Measurements from ENCODE around the gene P2RY6. TPM values are rescaled to one million over a fixed set of nuclear protein-coding genes. Genes with fewer than 3 reads are reported as not detected.

The P2RY6 gene
- total RNA-seq, 2 experiments from 2014 or later, result not detected

DNA sequence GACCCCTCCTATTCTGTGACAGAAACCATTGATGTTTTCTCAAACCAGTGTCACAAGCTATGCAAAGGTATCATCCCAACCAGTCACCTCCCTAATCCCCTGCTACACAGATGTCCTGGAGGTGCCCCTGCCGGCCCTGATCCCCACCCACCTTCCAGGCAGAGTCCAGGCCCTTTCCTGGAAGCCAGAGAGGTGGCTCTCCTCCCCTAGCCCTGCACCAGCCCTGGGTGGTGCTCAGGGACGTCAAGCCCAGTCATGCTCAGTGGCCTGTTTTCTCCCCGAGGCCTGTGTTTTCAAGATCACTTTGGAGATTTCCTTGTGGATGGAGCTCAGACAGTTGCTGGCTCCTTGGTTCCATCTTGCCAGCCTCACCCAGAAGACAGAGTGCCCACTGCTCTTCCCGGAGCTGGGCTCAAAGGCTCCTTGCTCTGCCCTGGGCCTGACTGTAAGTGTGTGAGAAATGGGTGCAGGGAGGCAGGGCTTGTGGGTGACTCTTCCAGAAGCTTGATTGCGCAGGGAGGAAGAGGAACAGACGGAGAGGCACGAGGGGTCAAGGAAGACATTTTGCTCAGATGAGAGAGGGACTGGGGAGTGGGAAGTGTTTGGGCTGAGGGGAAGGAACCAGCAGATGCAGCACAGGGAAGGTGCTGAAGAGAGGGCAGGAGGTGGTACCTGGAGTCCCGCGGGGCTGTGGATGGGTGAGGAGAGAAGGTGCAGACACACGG is 11.3 kb downstream of the P2RY6 start:
- ATAC-seq (no peak), DNase-seq (no peak)
- Mint-ChIP-seq H3K27ac (no peak overlapping the region), H3K9me3 (ENCODE audit: low read depth) (no peaks in the 10 kb centered on the region), H3K36me3 (no peaks in the 10 kb centered on the region), H3K27me3 (peaks cover 7% of the 10 kb centered on the region), H3K4me3 (no peak overlapping the region), H3K4me1 (peaks cover 41% of the 10 kb centered on the region)
- CTCF ChIA-PET, result interaction anchor here (1.0 to 2.4 kb wide), 6 partner anchors 9 to 378 kb away, joined by 3 to 6 read pairs (median 4); no protein-coding TSS in a partner anchor

DNA sequence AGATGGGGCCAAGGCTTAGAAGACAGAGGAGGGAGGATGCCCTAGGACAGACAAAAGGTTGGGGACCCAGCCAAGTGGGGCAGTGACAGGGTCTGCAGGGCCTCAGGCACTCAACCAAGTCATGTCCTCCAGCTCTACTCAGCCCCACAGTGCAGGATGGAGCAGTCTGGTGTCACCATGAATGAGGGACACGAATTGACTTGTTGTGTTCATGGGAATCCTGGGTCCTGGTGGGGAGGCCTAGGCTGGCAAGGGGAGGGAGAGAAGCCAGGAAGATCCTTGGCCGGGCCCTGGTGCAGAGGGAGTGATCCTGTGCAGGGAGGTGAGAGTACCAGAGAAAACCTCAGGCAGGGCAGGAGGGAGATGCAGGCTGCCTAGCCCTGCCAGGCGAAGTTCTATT is 12.0 kb downstream of the P2RY6 start:
- H3K36me3 Mint-ChIP-seq, result no peaks in the 10 kb centered on the region
- CTCF ChIA-PET, result interaction anchor here (1.0 to 2.4 kb wide), 3 partner anchors 11 to 70 kb away, joined by 3 to 6 read pairs (median 3); no protein-coding TSS in a partner anchor
- H3K4me1 Mint-ChIP-seq, result peaks cover 48% of the 10 kb centered on the region
- H3K4me3 Mint-ChIP-seq, result no peak overlapping the region
- no peak for ATAC-seq
- H3K27me3 Mint-ChIP-seq, result peaks cover 4% of the 10 kb centered on the region
- H3K27ac Mint-ChIP-seq, result no peak overlapping the region
- H3K9me3 Mint-ChIP-seq (ENCODE audit: low read depth), result no peaks in the 10 kb centered on the region
- no peak for DNase-seq

DNA sequence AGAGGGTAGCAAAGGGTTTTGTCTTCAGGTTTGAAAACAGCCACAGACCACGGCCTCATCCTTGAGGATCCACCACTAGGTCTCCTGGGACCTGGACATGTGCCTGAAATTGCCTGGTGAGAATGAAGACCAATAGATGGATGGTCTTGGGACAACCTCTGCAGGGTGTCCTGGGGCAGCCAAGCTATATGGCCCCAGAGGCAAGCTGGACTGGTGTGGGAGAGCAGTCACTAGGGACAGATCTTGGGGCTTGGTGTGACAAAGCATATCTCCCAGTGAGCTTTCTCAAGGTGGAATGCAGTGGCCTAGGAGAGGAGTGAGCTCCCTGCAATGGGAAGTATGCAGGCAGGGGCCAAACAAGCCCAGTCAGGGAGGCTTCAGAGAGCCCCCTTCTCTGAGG is 13.6 kb downstream of the P2RY6 start:
- Mint-ChIP-seq H3K27me3 (peaks cover 4% of the 10 kb centered on the region), H3K27ac (no peak overlapping the region), H3K9me3 (ENCODE audit: low read depth) (no peaks in the 10 kb centered on the region), H3K4me3 (no peak overlapping the region), H3K4me1 (peaks cover 51% of the 10 kb centered on the region), H3K36me3 (no peaks in the 10 kb centered on the region)
- DNase-seq (no peak), ATAC-seq (no peak)
- CTCF ChIA-PET, result interaction anchor here (0.7 to 1.6 kb wide), 4 partner anchors 10 to 50 kb away, joined by 3 to 5 read pairs (median 3); no protein-coding TSS in a partner anchor

DNA sequence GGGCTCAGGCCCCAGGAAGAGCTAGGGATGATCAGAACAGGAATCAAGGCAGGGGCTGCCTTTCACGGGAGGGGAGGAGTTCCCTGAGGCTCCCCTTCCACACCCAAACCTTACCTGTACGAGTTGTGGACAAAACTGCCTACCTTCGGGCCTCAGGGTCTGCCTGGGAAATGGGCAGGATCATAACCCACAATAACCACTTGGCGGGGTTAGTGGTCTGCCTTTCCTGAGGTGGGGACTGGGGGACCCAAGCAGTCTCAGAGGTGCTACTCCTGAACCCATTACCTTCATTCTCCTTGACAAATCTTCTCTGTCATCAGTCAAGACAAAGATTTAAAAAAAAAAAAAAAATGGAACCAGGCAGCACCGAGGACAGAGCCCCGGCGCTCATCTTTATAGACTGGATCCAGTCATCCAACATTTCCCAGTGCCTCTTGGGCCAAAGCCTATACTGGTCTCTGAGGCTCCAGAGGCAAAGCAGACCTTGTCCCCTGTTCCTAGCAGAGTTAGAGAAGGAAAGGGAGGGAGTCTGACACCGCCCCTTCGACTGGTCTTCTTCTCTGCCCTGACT is 14.2 kb downstream of the P2RY6 start:
- CTCF ChIA-PET, result interaction anchor here (0.7 to 5.7 kb wide), 6 partner anchors 9 to 100 kb away, joined by 3 to 60 read pairs (median 4); no protein-coding TSS in a partner anchor
- Mint-ChIP-seq H3K27me3 (peaks cover 4% of the 10 kb centered on the region), H3K27ac (no peak overlapping the region), H3K4me1 (peaks cover 45% of the 10 kb centered on the region), H3K36me3 (no peaks in the 10 kb centered on the region), H3K4me3 (no peak overlapping the region), H3K9me3 (ENCODE audit: low read depth) (no peaks in the 10 kb centered on the region)
- ATAC-seq, result no peak
- no peak for DNase-seq

DNA sequence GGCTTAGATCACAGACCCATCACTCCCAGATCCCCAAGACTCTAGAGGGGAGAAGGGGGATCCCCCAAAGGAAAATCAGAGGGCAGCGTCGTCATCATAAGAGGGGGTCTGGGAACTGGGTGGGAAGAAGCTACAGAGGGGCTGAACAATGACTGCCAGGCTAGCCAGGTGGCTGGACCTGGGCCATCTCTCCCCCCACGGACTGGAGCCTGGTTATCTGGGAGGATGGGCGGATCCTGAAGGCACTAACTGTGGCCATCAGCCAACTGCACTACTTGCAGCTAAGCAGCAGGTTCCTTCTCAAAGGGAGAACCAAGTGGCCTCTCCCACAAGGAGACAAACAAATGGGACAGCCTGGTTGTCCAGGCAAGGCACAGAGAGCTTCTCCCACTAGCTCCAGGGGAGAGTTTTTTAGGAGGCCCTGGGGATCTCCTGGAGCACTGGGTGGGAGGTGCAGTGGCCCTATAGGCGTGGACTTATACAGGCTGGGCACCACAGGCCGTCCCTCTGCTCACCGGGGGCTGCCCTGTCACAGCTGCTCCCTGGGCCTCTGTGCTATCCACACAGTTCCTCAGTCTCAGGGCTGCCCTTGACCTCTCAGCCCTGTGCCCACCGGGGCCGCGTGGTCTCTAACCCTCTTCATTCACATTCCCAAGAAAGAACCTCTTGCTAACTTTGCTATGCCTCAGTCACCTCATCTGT is 15.4 kb downstream of the P2RY6 start:
- DNase-seq, result no peak
- peaks cover 32% of the 10 kb centered on the region for H3K4me1 Mint-ChIP-seq
- no peak for ATAC-seq
- H3K36me3 Mint-ChIP-seq, result no peaks in the 10 kb centered on the region
- H3K9me3 Mint-ChIP-seq (ENCODE audit: low read depth), result no peaks in the 10 kb centered on the region
- CTCF ChIA-PET, result interaction anchor here (0.8 to 5.7 kb wide), 8 partner anchors 8 to 102 kb away, joined by 3 to 60 read pairs (median 12); no protein-coding TSS in a partner anchor
- H3K27ac Mint-ChIP-seq, result no peak overlapping the region
- no peak overlapping the region for H3K4me3 Mint-ChIP-seq
- H3K27me3 Mint-ChIP-seq, result peaks cover 4% of the 10 kb centered on the region

DNA sequence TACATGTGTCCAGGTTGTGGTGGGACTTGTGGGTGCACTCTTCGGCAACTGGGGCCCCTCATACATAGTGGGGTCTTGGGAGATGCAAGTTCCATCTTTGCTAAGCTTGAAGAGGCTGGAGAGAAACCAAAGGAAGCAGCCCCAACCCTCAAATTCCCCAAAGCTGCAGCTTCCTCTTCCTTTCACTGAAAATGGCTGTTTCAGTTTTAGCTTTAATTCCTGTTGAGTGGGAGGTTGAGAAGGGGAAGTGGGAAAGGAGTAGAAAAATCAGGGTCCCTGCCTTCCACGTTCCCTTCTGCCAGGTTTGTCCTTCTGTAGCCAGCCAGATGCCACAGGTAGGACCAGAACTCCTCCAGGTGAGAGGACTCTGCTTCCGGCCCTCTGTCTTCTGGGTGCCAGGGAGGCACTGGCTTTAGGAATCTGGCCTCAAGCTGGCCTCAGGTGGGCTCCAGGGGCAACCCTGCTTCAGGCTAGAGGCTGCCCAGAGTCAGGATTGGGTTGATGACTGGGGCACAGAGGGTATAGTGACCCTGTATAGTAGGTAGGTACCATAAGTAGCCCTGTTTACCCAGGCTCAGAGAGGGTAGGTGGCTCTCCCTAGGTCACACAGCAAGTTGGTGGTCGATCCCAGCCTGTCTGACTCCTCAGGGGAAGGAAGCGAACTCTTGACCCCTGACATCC is 16.2 kb downstream of the P2RY6 start:
- H3K4me3 Mint-ChIP-seq, result no peak overlapping the region

DNA sequence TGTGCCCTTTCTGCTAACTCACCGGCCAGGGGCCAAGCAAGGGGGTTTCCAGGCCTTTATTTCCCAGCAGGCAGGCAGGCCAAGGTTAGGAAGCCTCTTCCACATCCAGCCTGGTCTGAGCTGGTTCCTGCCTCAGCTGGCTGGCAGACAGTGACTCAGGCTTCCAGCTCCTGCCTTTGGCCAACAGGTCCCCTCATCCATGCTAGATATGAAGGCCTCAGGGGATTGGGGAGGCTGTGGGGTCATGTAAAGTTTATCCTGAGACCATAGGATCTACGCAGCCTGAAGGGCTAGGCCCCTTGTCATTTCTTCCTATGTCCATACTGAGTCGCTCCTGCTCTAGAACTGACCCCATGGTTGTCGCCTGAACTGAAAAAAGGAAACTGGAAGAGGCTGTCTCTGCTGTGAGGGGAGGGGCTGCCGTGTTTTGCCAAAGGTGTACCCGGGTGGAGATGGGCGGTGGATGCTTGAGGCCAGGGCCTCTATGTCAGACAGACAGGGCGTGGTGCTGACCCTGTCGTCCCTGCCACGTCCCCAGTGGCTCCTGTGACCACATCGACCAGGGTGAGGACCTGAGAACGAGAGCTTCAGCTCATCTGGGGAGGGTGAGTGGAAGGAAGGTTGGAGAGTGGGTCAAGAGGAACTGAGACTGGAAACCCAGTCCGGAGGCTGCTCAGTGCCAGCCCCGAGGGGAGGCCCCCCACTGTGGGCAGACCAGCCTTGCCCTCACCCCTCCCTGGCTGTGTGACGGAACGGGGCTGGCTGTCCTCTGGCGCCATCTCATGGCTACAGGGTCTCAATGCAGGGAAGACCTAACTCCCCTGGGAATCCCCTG is 17.0 kb downstream of the P2RY6 start:
- Mint-ChIP-seq H3K27me3 (peaks cover 4% of the 10 kb centered on the region), H3K36me3 (no peaks in the 10 kb centered on the region), H3K27ac (no peak overlapping the region), H3K4me1 (peaks cover 29% of the 10 kb centered on the region), H3K9me3 (ENCODE audit: low read depth) (no peaks in the 10 kb centered on the region), H3K4me3 (no peak overlapping the region)
- peak; percentile 77 for ATAC-seq
- DNase-seq, result peak; percentile 68
- CTCF ChIA-PET, result interaction anchor here (0.6 to 5.7 kb wide), 26 partner anchors 10 to 586 kb away, joined by 3 to 60 read pairs (median 4); partner anchors contain the start of gene P2RY6

More for the DNA sequence above, 16.2 kb downstream of the P2RY6 start:
- Mint-ChIP-seq H3K27me3 (peaks cover 4% of the 10 kb centered on the region), H3K36me3 (no peaks in the 10 kb centered on the region), H3K27ac (no peak overlapping the region), H3K4me1 (peaks cover 29% of the 10 kb centered on the region), H3K9me3 (ENCODE audit: low read depth) (no peaks in the 10 kb centered on the region)
- ATAC-seq (no peak), DNase-seq (no peak)
- CTCF ChIA-PET, result interaction anchor here (0.8 to 5.7 kb wide), 18 partner anchors 9 to 110 kb away, joined by 3 to 60 read pairs (median 4); partner anchors contain the start of gene P2RY6

DNA sequence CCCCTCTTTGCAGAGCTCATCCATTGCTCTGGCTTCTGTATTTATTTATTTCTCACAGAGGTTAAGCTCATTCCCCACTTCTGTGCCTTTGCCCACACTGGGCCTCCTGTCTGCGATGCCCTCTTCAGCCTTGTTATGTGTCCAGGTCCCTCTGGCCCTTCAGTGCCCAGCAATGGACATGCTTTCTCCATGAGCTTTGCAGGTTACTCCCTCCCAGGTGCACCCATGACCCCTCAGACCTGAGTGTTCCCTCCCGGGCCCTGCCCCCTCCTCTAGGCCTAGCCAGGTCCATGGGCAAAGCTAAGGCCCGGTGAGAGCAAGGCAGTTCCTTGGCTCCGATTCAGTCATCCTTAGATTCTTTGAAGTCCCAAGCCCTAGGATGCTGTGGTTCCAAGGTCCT is 18.4 kb downstream of the P2RY6 start:
- no peak overlapping the region for H3K4me3 Mint-ChIP-seq
- CTCF ChIA-PET, result interaction anchor here (1.3 to 5.7 kb wide), 9 partner anchors 11 to 112 kb away, joined by 3 to 60 read pairs (median 6); no protein-coding TSS in a partner anchor
- no peak overlapping the region for H3K27ac Mint-ChIP-seq
- H3K4me1 Mint-ChIP-seq, result peaks cover 29% of the 10 kb centered on the region
- DNase-seq (no peak), ATAC-seq (no peak)
- peaks cover 2% of the 10 kb centered on the region for H3K27me3 Mint-ChIP-seq
- H3K9me3 Mint-ChIP-seq (ENCODE audit: low read depth), result no peaks in the 10 kb centered on the region
- no peaks in the 10 kb centered on the region for H3K36me3 Mint-ChIP-seq

DNA sequence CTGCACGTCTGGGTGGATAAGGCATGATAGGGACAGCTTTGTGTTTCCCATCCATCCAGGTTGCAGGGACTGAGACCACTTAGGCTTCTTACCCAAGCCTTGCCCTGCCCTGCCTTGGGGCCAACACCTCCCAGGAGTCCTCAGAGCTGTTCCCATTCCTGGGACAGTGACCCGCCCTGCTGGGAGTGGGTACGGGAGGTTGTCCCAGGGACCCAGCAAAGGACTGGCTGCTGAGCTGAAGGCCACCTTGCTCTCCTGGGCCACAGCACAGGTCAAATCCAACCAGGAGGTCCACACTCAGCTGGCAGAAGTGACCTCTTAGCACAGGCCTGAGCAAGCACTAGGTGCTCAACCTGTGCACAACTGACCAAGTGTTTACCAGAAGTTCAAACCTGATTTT is 19.1 kb downstream of the P2RY6 start:
- Mint-ChIP-seq H3K4me1 (peaks cover 29% of the 10 kb centered on the region), H3K27me3 (peaks cover 2% of the 10 kb centered on the region)

DNA sequence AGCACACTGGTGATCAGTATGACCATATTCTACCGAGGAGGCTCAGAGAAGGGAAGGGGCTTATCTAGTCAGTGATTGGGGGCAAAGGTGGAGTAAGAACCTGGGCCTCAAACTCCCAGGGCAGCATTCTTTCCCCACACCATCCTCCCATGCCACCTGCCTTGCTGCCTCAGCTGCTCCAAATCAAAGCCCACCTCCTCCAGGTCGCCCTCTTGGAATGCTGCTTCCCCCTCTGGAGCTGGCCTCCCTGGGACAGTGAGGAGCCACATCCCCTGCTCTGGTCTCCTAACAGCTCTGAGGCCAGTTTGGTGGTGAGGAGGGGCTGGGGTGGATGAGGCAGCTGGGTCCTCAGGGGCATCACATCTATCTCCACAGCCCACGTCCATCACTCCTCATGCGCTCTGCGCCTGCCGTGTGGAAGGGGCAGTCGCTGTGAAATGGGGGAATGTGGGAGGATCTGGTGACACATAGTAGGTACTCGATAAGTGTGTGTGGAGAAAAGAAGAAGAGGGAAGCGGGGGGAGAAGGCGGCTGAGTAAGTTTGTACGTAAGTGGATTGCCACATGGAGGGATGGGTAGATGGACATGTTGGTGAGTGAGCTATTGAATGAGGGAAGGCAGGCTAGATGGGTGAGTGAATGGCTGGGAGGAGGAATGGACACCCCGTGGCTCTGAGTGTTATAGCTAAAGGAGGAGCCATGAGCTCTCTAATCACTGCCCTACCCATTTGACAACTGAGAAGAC is 19.8 kb downstream of the P2RY6 start:
- no peak overlapping the region for H3K4me3 Mint-ChIP-seq
- H3K36me3 Mint-ChIP-seq, result no peaks in the 10 kb centered on the region
- DNase-seq, result no peak
- CTCF ChIA-PET, result interaction anchor here (0.8 to 5.7 kb wide), 10 partner anchors 9 to 409 kb away, joined by 3 to 60 read pairs (median 5); partner anchors contain the start of gene ARHGEF17
- H3K4me1 Mint-ChIP-seq, result peaks cover 26% of the 10 kb centered on the region
- no peaks in the 10 kb centered on the region for H3K9me3 Mint-ChIP-seq (ENCODE audit: low read depth)
- H3K27me3 Mint-ChIP-seq, result no peaks in the 10 kb centered on the region
- no peak overlapping the region for H3K27ac Mint-ChIP-seq
- ATAC-seq, result no peak

More for the DNA sequence above, 19.1 kb downstream of the P2RY6 start:
- CTCF ChIA-PET, result interaction anchor here (0.6 to 5.7 kb wide), 11 partner anchors 10 to 1973 kb away, joined by 3 to 60 read pairs (median 4); partner anchors contain the start of gene ARHGEF17
- DNase-seq, result no peak
- no peaks in the 10 kb centered on the region for H3K36me3 Mint-ChIP-seq
- ATAC-seq, result no peak
- H3K9me3 Mint-ChIP-seq (ENCODE audit: low read depth), result no peaks in the 10 kb centered on the region
- no peak overlapping the region for H3K4me3 Mint-ChIP-seq
- H3K27ac Mint-ChIP-seq, result no peak overlapping the region

DNA sequence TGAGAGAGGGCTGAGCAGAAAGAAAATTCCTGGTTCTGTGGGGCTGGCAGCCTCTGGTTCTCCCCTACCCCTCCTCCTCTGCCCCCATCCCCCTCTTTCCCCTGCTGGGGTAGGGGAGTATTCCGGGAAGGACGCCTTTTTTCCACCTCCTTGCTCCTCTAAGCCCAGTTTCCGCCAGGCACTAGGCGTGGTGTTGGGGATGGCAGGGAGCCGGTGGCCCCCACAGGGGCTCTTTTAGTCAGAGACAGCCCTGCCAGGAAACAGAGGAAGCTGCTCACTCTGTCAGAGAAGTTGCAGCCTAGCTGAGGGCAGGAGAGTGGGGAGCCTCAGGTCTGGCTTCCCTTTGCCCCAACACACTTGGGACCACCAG is 20.4 kb downstream of the P2RY6 start:
- Mint-ChIP-seq H3K4me1 (peaks cover 20% of the 10 kb centered on the region), H3K27ac (no peak overlapping the region), H3K4me3 (no peak overlapping the region), H3K36me3 (no peaks in the 10 kb centered on the region), H3K27me3 (no peaks in the 10 kb centered on the region), H3K9me3 (ENCODE audit: low read depth) (no peaks in the 10 kb centered on the region)
- DNase-seq, result no peak
- no peak for ATAC-seq
- CTCF ChIA-PET, result interaction anchor here (1.5 to 4.2 kb wide), 4 partner anchors 9 to 16 kb away, joined by 3 to 17 read pairs (median 4); partner anchors contain the start of gene ARHGEF17

Data from activated CD8-positive, alpha-beta memory T cell treated with anti-CD3 and anti-CD28 coated beads, Interleukin-2, amount 10 ng/mL, durations not matched to agents 7 days and 5 days (primary cell).